Urinary bladder (tissue), 4 donors: ENCODE measurements around the gene ADTRP. TPM values are rescaled to one million over a fixed set of nuclear protein-coding genes. Genes with fewer than 3 reads are reported as not detected.

Source experiments
- DNase-seq: peaks from one replicate; pipeline ENCODE4 v3.0.0-alpha.2; 2015; ENCODE audit errors: extremely low spot score
- H3K27ac ChIP-seq: one replicate; pipeline ENCODE4 v1.5.1; 2013; ENCODE audit warnings: low read depth, mild to moderate bottlenecking, moderate library complexity
- H3K36me3 ChIP-seq: one replicate; pipeline ENCODE4 v1.6.1; 2013; ENCODE audit warnings: mild to moderate bottlenecking, moderate library complexity; ENCODE audit not compliant: insufficient read depth
- H3K4me1 ChIP-seq: one replicate; pipeline ENCODE4 v1.6.1; 2013; ENCODE audit warnings: mild to moderate bottlenecking, moderate library complexity; ENCODE audit not compliant: insufficient read depth
- H3K4me3 ChIP-seq: one replicate; pipeline ENCODE4 v1.5.1; 2013; ENCODE audit warnings: low read depth, low read length
- WGBS: extraction: QIAGEN DNeasy Blood & Tissue Kit; methylation state at CpG from one replicate; pipeline ENCODE4 v1.1.7; 2013; 5-methylcytosine and 5-hydroxymethylcytosine counted together
- polyA plus RNA-seq: library from polyadenylated mRNA; stranded (reverse); fragments of 200-250 nt; gene quantifications from one replicate; pipeline ENCODE4 v1.2.3, GENCODE V29; 2013
- small RNA-seq: library from RNA; depleted of rRNA; stranded (forward); fragments of <200 nt; gene quantifications from one replicate; pipeline ENCODE3, GENCODE V24; 2014
- total RNA-seq: library from RNA; depleted of rRNA; stranded (reverse); fragments of >200 nt; gene quantifications from one replicate; pipeline ENCODE4 v1.2.3, GENCODE V29; 2014
- donor health status: healthy with polysubstance abuse.
- donor health status: healthy.

Gene ADTRP
- total and polyA plus RNA-seq, 2 donors = 0.68 to 7.4 TPM

DNA sequence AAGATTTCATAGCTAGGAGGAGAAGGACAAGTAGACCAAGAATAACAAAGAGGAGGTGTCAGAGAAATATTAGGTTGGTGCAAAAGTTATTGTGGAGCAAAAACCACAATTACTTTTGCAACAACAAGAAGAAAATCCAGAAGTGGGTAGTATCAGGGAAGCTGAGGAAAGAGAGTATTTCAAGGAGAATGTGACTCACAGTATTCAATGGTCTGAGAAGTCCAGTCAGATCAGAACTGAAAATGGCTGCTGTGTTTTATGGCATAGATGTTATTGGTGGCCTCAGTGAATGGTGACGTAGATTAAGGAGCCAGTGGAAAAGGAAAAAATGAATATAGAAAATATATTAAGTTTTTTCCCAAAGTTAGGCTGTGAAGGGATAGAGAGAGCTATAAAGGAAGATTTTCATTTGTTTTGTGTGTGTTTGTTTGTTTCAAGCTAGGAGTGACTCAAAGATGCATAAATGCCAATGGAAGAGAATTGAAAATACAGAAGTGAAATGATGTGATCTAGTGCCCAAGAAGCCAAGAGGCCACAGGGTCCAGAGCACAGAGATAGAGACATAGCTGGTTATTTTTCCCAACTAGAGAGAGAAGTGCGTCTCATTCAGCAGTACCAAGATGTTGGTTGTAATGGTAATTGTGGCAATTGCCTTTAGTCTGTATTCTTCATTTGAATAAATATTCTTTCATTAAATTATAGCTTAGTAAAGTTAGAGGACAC lies 112.8 kb downstream of the ADTRP start:
- Histone ChIP-seq H3K36me3 (no peaks in the 10 kb centered on the region), H3K4me1 (no peaks in the 10 kb centered on the region), H3K4me3 (no peak overlapping the region), H3K27ac (no peak overlapping the region)
- 89% methylated on average over 2 of the region's 2 CpGs for WGBS
- no peak for DNase-seq

Small RNA genes within 50 kb of the gene (small RNA-seq; reads per million reads assigned to genes)
- gene RF00272 = not detected

Other genes starting within 250 kb of the ADTRP start
- 11.2 TPM for gene TMEM170B, start 241.1 kb downstream of the ADTRP start, total RNA-seq
- gene TMEM170B, start 241.1 kb downstream of the ADTRP start, polyA plus RNA-seq = 2.7 TPM
- 38.5 TPM for gene HIVEP1, start 233.5 kb upstream of the ADTRP start, total RNA-seq
- 11.8 TPM for gene HIVEP1, start 233.5 kb upstream of the ADTRP start, polyA plus RNA-seq